ENCODE data around the gene NUP37.

Gene NUP37

DNA sequence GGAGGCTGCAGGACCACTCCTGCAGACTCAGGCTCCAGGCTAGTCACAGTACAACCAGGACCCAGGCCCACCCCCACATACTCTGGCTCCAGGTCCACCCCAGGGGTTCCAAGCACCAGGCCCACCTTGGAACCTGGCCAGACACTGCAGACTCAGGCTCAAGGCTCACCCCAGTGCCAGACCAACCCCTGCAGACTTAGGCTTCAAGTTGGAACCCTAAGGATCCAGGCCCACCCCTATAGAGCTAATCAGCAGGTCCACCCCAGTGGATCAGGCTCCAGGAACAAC is 66.9 kb downstream of the NUP37 start:
- H2AFZ ChIP-seq (ENCODE audit: low read length): no peak overlapping the region
- H3K4me1 ChIP-seq (ENCODE audit: insufficient read depth, low read length, poor library complexity, severe bottlenecking): no peaks in the 10 kb centered on the region
- H3K79me2 ChIP-seq (ENCODE audit: insufficient read depth, low read length): no peaks in the 10 kb centered on the region
- H3F3A ChIP-seq (ENCODE audit: low read depth): no peaks in the 10 kb centered on the region
- no peak for TF ChIP-seq EZH2phosphoT487 (IDR thresholded peaks at IDR 0.05; ENCODE audit: borderline replicate concordance)
- no peak for TF ChIP-seq CTCF (conservative IDR thresholded peaks at IDR 0.05; ENCODE audit: low read length)
- H4K20me1 ChIP-seq (ENCODE audit: insufficient read depth, low read length, poor library complexity, severe bottlenecking): no peaks in the 10 kb centered on the region
- H3K27me3 ChIP-seq (ENCODE audit: insufficient read depth, low read length, poor library complexity, severe bottlenecking): no peaks in the 10 kb centered on the region
- no peak overlapping the region for H3K9ac ChIP-seq (ENCODE audit: low read depth, low read length, poor library complexity, severe bottlenecking)
- H3K9me3 ChIP-seq (ENCODE audit: insufficient read depth, low read depth, low read length): no peaks in the 10 kb centered on the region
- no peak overlapping the region for H3K4me3 ChIP-seq (ENCODE audit: low read length, poor library complexity, severe bottlenecking)
- H3K4me2 ChIP-seq (ENCODE audit: low read depth, low read length, poor library complexity, severe bottlenecking): no peak overlapping the region
- H3K9me2 ChIP-seq (replicated peaks; ENCODE audit: low read depth, low read length): no peaks in the 10 kb centered on the region
- no peaks in the 10 kb centered on the region for H3K36me3 ChIP-seq (ENCODE audit: insufficient read depth, low read length)

GRCh38 chr12:102052192-102053061 is 67.5 kb downstream of the NUP37 start:
- no peak overlapping the region for H3K4me2 ChIP-seq (ENCODE audit: low read depth, low read length, poor library complexity, severe bottlenecking)
- H3K79me2 ChIP-seq (ENCODE audit: insufficient read depth, low read length): no peaks in the 10 kb centered on the region
- no peak for TF ChIP-seq EZH2phosphoT487 (IDR thresholded peaks at IDR 0.05; ENCODE audit: borderline replicate concordance)
- TF ChIP-seq CTCF (conservative IDR thresholded peaks at IDR 0.05; ENCODE audit: low read length): no peak
- no peaks in the 10 kb centered on the region for H3K27me3 ChIP-seq (ENCODE audit: insufficient read depth, low read length, poor library complexity, severe bottlenecking)
- H3K4me3 ChIP-seq (ENCODE audit: low read length, poor library complexity, severe bottlenecking): no peak overlapping the region
- H4K20me1 ChIP-seq (ENCODE audit: insufficient read depth, low read length, poor library complexity, severe bottlenecking): no peaks in the 10 kb centered on the region
- no peak overlapping the region for H2AFZ ChIP-seq (ENCODE audit: low read length)
- H3K9ac ChIP-seq (ENCODE audit: low read depth, low read length, poor library complexity, severe bottlenecking): no peak overlapping the region
- H3K9me2 ChIP-seq (replicated peaks; ENCODE audit: low read depth, low read length): no peaks in the 10 kb centered on the region
- no peaks in the 10 kb centered on the region for H3K36me3 ChIP-seq (ENCODE audit: insufficient read depth, low read length)
- no peaks in the 10 kb centered on the region for H3K9me3 ChIP-seq (ENCODE audit: insufficient read depth, low read depth, low read length)
- H3F3A ChIP-seq (ENCODE audit: low read depth): no peaks in the 10 kb centered on the region
- H3K4me1 ChIP-seq (ENCODE audit: insufficient read depth, low read length, poor library complexity, severe bottlenecking): no peaks in the 10 kb centered on the region

GRCh38 chr12:102051431-102051965 is 68.4 kb downstream of the NUP37 start:
- Histone ChIP-seq H3K4me2 (ENCODE audit: low read depth, low read length, poor library complexity, severe bottlenecking) (no peak overlapping the region), H3K27me3 (ENCODE audit: insufficient read depth, low read length, poor library complexity, severe bottlenecking) (no peaks in the 10 kb centered on the region), H3K4me1 (ENCODE audit: insufficient read depth, low read length, poor library complexity, severe bottlenecking) (no peaks in the 10 kb centered on the region), H3K4me3 (ENCODE audit: low read length, poor library complexity, severe bottlenecking) (no peak overlapping the region), H3K79me2 (ENCODE audit: insufficient read depth, low read length) (no peaks in the 10 kb centered on the region), H3K36me3 (ENCODE audit: insufficient read depth, low read length) (no peaks in the 10 kb centered on the region), H3K9ac (ENCODE audit: low read depth, low read length, poor library complexity, severe bottlenecking) (no peak overlapping the region), H4K20me1 (ENCODE audit: insufficient read depth, low read length, poor library complexity, severe bottlenecking) (no peaks in the 10 kb centered on the region), H3F3A (ENCODE audit: low read depth) (no peaks in the 10 kb centered on the region), H2AFZ (ENCODE audit: low read length) (no peak overlapping the region), H3K9me2 (replicated peaks; ENCODE audit: low read depth, low read length) (no peaks in the 10 kb centered on the region), H3K9me3 (ENCODE audit: insufficient read depth, low read depth, low read length) (no peaks in the 10 kb centered on the region)
- TF ChIP-seq CTCF (conservative IDR thresholded peaks at IDR 0.05; ENCODE audit: low read length) (no peak), EZH2phosphoT487 (IDR thresholded peaks at IDR 0.05; ENCODE audit: borderline replicate concordance) (no peak)
